ENCODE results near the gene SLC6A1. TPM values are rescaled to one million over a fixed set of nuclear protein-coding genes. Genes with fewer than 3 reads are reported as not detected.

Gene SLC6A1
- total and polyA plus RNA-seq, 2 of the 8 experiments (the other 6 are each of a cell fraction or from before 2014, with no cell fraction given) = 0.30 to 0.63 TPM

DNA sequence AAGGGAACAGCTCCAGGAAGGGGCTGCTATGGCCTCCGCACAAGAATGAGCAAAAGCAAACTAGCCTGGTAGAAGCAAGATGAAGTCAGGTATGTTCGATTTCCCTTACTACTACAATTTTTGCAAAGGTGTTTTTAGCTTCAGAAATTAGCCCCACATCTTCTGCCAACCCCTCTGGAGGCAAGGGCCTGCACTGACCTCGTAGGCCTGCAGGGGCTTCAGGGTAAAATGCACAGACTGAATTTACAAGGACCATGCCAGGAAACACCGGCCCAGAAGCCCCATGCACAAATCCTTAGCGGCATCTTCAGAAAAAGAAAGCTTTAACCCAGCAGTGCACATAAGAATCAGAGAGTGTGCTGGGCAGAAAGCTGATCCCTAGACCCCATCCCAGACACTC lies 53.0 kb downstream of the SLC6A1 start:
- ChIA-PET POLR2A (ENCODE audit: partially characterized antibody) (no interaction called here), CTCF (ENCODE audit: partially characterized antibody) (interaction anchor here (0.7 to 9.1 kb wide), 14 partner anchors 15 to 488 kb away, joined by 3 to 81 read pairs (median 4); no protein-coding TSS in a partner anchor)
- no peak overlapping the region for H3K4ac ChIP-seq (replicated peaks; ENCODE audit: insufficient read length, low read depth, low read length)
- H3K27ac ChIP-seq (ENCODE audit: low read depth, low read length) = no peak overlapping the region
- H3K9ac ChIP-seq (replicated peaks in 1 of 4; ENCODE audit: extremely low read depth in 1 of 4, low read depth in 3 of 4, low read length in 3 of 4) = no peak overlapping the region
- no peak overlapping the region for H2BK15ac ChIP-seq (ENCODE audit: low read length)
- no peak overlapping the region for H3K14ac ChIP-seq (ENCODE audit: insufficient read length)
- no peak overlapping the region for H3K18ac ChIP-seq (ENCODE audit: extremely low read depth, low read length)
- no peak overlapping the region for H4K91ac ChIP-seq (replicated peaks; ENCODE audit: insufficient read length, low read length)
- DNase-seq (ENCODE audit: low read depth in 1 of 2, low spot score in 2 of 2) = no peak
- no peak overlapping the region for H3K56ac ChIP-seq (replicated peaks; ENCODE audit: insufficient read length, low read depth, low read length)
- no peak overlapping the region for H4K5ac ChIP-seq (ENCODE audit: insufficient read length, low read depth, low read length)
- no peak overlapping the region for H2AK5ac ChIP-seq (ENCODE audit: low read depth, low read length)
- H3K36me3 ChIP-seq (ENCODE audit: control insufficient read depth in 2 of 4, insufficient read depth in 4 of 4, low read length in 3 of 4) = no peaks in the 10 kb centered on the region
- no peak overlapping the region for H3K4me3 ChIP-seq (ENCODE audit: extremely low read depth in 1 of 4, insufficient read depth in 2 of 4, low read depth in 3 of 4, low read length in 4 of 4)
- H4K8ac ChIP-seq (ENCODE audit: extremely low read depth, insufficient read depth, low read length) = no peak overlapping the region; the same call in 1 of the 2 replicates
- no peaks in the 10 kb centered on the region for H3K4me1 ChIP-seq (replicated peaks in 1 of 4; ENCODE audit: control insufficient read depth in 3 of 4, insufficient read depth in 4 of 4, low read length in 3 of 4)
- no peak overlapping the region for H3K23ac ChIP-seq (ENCODE audit: insufficient read length)
- no peak overlapping the region for H3K4me2 ChIP-seq (ENCODE audit: insufficient read depth in 1 of 2, low read depth in 2 of 2, low read length in 2 of 2)
- no peaks in the 10 kb centered on the region for H4K20me1 ChIP-seq (replicated peaks in 1 of 2; ENCODE audit: control insufficient read depth in 1 of 2, insufficient read depth in 2 of 2, low read length in 2 of 2)
- H3K79me2 ChIP-seq (ENCODE audit: control insufficient read depth in 1 of 2, insufficient read depth in 2 of 2, low read length in 2 of 2) = no peaks in the 10 kb centered on the region
- no peaks in the 10 kb centered on the region for H3K23me2 ChIP-seq (ENCODE audit: low read depth, low read length)
- H2AFZ ChIP-seq (ENCODE audit: low read length) = no peak overlapping the region
- H2BK20ac ChIP-seq (ENCODE audit: low read length) = no peak overlapping the region
- no peak for TF ChIP-seq HDAC6 (IDR thresholded peaks at IDR 0.05; ENCODE audit: low read depth, low read length)
- TF ChIP-seq, protein P1, sequence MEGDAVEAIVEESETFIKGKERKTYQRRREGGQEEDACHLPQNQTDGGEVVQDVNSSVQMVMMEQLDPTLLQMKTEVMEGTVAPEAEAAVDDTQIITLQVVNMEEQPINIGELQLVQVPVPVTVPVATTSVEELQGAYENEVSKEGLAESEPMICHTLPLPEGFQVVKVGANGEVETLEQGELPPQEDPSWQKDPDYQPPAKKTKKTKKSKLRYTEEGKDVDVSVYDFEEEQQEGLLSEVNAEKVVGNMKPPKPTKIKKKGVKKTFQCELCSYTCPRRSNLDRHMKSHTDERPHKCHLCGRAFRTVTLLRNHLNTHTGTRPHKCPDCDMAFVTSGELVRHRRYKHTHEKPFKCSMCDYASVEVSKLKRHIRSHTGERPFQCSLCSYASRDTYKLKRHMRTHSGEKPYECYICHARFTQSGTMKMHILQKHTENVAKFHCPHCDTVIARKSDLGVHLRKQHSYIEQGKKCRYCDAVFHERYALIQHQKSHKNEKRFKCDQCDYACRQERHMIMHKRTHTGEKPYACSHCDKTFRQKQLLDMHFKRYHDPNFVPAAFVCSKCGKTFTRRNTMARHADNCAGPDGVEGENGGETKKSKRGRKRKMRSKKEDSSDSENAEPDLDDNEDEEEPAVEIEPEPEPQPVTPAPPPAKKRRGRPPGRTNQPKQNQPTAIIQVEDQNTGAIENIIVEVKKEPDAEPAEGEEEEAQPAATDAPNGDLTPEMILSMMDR (IDR thresholded peaks at IDR 0.05; ENCODE audit: control extremely low read depth in 1 of 3, insufficient read depth in 1 of 3, low read depth in 1 of 3, low read length in 3 of 3) = peak; percentile 26 to 49 (median 43); a peak in 3 of 4 replicates
- TF ChIP-seq JUND (IDR thresholded peaks at IDR 0.05; ENCODE audit: low read length) = no peak
- TF ChIP-seq RAD21 (IDR thresholded peaks at IDR 0.05 in 1 of 2, conservative IDR thresholded peaks at IDR 0.05 in 1 of 2; ENCODE audit: low read depth in 2 of 2, low read length in 2 of 2) = peak in 1 of 2 experiments; percentile 30; a peak in 1 of 4 replicates
- no peak for TF ChIP-seq SUZ12 (IDR thresholded peaks at IDR 0.05; ENCODE audit: low read length)
- H2BK5ac ChIP-seq (ENCODE audit: low read depth, low read length) = no peak overlapping the region
- peaks cover 0 to 2% of the 10 kb centered on the region in 2 experiments; a peak in 1 of 4 replicates for H3K9me3 ChIP-seq (ENCODE audit: insufficient read depth in 2 of 2, low read depth in 1 of 2, low read length in 1 of 2)
- no peaks in the 10 kb centered on the region for H3K79me1 ChIP-seq (ENCODE audit: low read depth, low read length)
- no peak overlapping the region for H2BK12ac ChIP-seq (ENCODE audit: low read depth, low read length)
- H3K27me3 ChIP-seq (replicated peaks in 1 of 4; ENCODE audit: control insufficient read depth in 3 of 4, extremely low read depth in 1 of 4, insufficient read depth in 3 of 4, low read length in 3 of 4) = no peaks in the 10 kb centered on the region
- H2BK120ac ChIP-seq (replicated peaks; ENCODE audit: low read depth, low read length) = no peak overlapping the region
- 87% methylated on average over 5 of the region's 5 CpGs; no CpG with 5 or more reads in 1 of the 2 experiments for WGBS, 2 experiments (ENCODE audit: extremely low coverage in 1 of 2, insufficient coverage in 1 of 2, insufficient read length in 1 of 2, insufficient replicate concordance in 2 of 2, low coverage in 1 of 2, low lambda C conversion rate in 2 of 2, missing lambda C conversion rate in 1 of 2)
- FAIRE-seq = peak; percentile 81

Data from H1 (cell line).